Osteoblast (primary cell): ENCODE data around the gene ARHGEF16. TPM values are rescaled to one million over a fixed set of nuclear protein-coding genes. Genes with fewer than 3 reads are reported as not detected.

Source experiments
- DNase-seq: peaks from one replicate; pipeline ENCODE4 v3.0.0; 2011; ENCODE audit warnings: low spot score, mixed read lengths; ENCODE audit not compliant: insufficient read length; ENCODE audit errors: missing footprints
- H2AFZ ChIP-seq: 2 replicates; pipeline ENCODE4 v1.6.0; 2011; ENCODE audit warnings: mild to moderate bottlenecking, low read length
- H3K27ac ChIP-seq: 2 replicates; pipeline ENCODE4 v1.5.1; 2011; ENCODE audit warnings: mild to moderate bottlenecking, low read depth, low read length, moderate library complexity
- H3K27me3 ChIP-seq: 2 replicates; pipeline ENCODE4 v1.6.0; 2012; ENCODE audit warnings: mild to moderate bottlenecking, control low read depth, inconsistent platforms, low read length, moderate library complexity; ENCODE audit not compliant: insufficient read depth
- H3K36me3 ChIP-seq: 2 replicates; pipeline ENCODE4 v1.5.1; 2011; ENCODE audit warnings: mild to moderate bottlenecking, low read length, control low read depth, moderate library complexity; ENCODE audit not compliant: insufficient read depth
- H3K4me1 ChIP-seq: 2 replicates; pipeline ENCODE4 v1.5.1; 2011; ENCODE audit warnings: mild to moderate bottlenecking, low read length, control low read depth, moderate library complexity; ENCODE audit not compliant: insufficient read depth
- H3K4me2 ChIP-seq: 2 replicates; pipeline ENCODE4 v1.6.0; 2011; ENCODE audit warnings: mild to moderate bottlenecking, low read length; ENCODE audit not compliant: insufficient read depth
- H3K4me3 ChIP-seq: fragments of 200-600 bp; sonication (generic); 3 replicates; pipeline ENCODE4 v1.5.1; 2012; ENCODE audit warnings: mild to moderate bottlenecking, low read length, inconsistent platforms; ENCODE audit not compliant: insufficient read depth
- H3K79me2 ChIP-seq: 2 replicates; pipeline ENCODE4 v1.6.0; 2012; ENCODE audit warnings: mild to moderate bottlenecking, low read length, control low read depth, inconsistent platforms; ENCODE audit not compliant: insufficient read depth
- H3K9me3 ChIP-seq: 2 replicates; pipeline ENCODE4 v1.5.1; 2011; ENCODE audit warnings: low read depth, low read length, control low read depth
- H4K20me1 ChIP-seq: 2 replicates; pipeline ENCODE4 v1.6.0; 2012; ENCODE audit warnings: mild to moderate bottlenecking, low read length, control low read depth; ENCODE audit not compliant: insufficient read depth
- CTCF ChIP-seq: IDR thresholded peaks from 2 replicates; pipeline ENCODE4 v1.5.1; 2011; ENCODE audit warnings: mild to moderate bottlenecking, low read depth, low read length, moderate library complexity; ENCODE audit errors: extremely low read depth
- total RNA-seq: library from RNA; depleted of rRNA; stranded (reverse); fragments of >200 nt; gene quantifications from 2 replicates; pipeline ENCODE4 v1.2.3, GENCODE V29; 2012

The ARHGEF16 gene
- total RNA-seq, 1 donor, result not detected

GRCh38 chr1:3530086-3530925 is 75.8 kb downstream of the ARHGEF16 start:
- peak overlapping the region; percentile 83 for H3K4me3 ChIP-seq
- H4K20me1 ChIP-seq, result peaks cover 7% of the 10 kb centered on the region
- H3K27me3 ChIP-seq, result no peaks in the 10 kb centered on the region
- H3K27ac ChIP-seq, result peak overlapping the region; percentile 33
- H3K79me2 ChIP-seq, result peaks cover 25% of the 10 kb centered on the region
- H3K9me3 ChIP-seq, result no peaks in the 10 kb centered on the region
- H3K4me1 ChIP-seq, result peaks cover 16% of the 10 kb centered on the region
- peak overlapping the region; percentile 73 for H2AFZ ChIP-seq
- peak; percentile 97 for DNase-seq
- no peaks in the 10 kb centered on the region for H3K36me3 ChIP-seq
- peak; percentile 11 for TF ChIP-seq CTCF
- peak overlapping the region; percentile 88 for H3K4me2 ChIP-seq

Other genes starting within 250 kb of the ARHGEF16 start
- gene MEGF6, start 156.8 kb downstream of the ARHGEF16 start, total RNA-seq, result 61.9 and 85.4 TPM in 2 replicates
- 30.9 and 35.8 TPM in 2 replicates for gene TPRG1L, start 170.3 kb downstream of the ARHGEF16 start, total RNA-seq
- gene WRAP73, start 195.4 kb downstream of the ARHGEF16 start, total RNA-seq, result 9.8 and 12.4 TPM in 2 replicates
- not detected in 2 replicates for gene TP73, start 197.9 kb downstream of the ARHGEF16 start, total RNA-seq